A549 treated with AZD2906 at 1 μM for 4 hours (cell line): ENCODE results near the gene OSGIN1. TPM values are rescaled to one million over a fixed set of nuclear protein-coding genes. Genes with fewer than 3 reads are reported as not detected.

Experiments used
- total RNA-seq: library from RNA; stranded (reverse); fragments of 200-300 nt; extraction: Qiagen RNA extraction; gene quantifications from 5 replicates; pipeline ENCODE4 v1.2.3, GENCODE V29; 2022

OSGIN1 gene
- 14.9 to 30.1 TPM (median 16.3 TPM) in 5 replicates for total RNA-seq

DNA sequence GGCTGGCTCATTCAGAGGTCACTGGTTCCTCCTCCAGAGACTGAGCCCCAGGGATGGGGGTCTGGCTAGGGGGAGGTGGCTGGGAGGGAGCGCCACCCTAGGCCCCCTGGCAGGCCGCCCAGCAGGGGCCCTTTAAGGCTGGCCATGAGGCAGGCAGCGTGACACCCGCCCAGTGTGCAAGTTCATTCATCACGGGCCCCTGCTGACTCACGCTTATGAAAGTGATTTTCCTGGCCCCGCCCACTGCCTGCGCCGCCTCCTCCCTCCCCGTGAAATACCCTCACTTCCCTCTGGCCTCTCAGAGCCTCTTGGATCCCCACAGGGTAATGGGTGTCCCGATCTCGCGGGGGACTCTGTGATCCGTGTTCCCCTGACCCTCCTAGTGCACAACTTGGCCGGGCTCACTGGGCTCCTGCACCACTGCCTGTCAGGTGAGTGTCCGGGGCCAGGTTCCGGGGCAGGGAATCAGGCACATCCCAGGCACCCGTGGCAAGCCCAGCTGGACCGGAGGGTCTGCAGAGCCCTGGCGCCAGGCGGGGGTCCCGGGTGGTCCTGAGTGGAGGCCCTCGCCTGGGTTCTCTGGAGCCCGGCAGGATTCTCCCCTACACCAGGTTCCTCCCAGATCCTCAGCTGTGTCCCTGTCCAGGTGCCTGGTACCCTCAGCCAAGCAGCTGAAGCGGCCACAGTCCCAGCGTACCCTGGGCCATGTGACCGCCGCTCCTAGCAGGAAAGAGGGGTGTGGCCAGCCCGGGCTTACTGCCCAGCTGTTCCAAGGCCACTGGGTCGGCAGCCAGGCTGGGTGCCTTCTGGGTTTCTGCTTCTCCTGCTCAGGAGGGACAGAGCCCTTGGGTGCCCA lies at the start of gene OSGIN1:
TSS of gene OSGIN1 (plus strand) at position 301 of the 856 bp plus-strand sequence. CDS start 4,432 bp downstream, outside the sequence.

GRCh38 chr16:83967838-83968305 lies 14.8 kb downstream of the OSGIN1 start, which contains the start of gene NECAB2:
Gene NECAB2 (plus strand): TSS chr16:83968244. CDS start chr16:83968649, 405 bp downstream.

Other genes starting within 250 kb of the OSGIN1 start
- 134 to 189 TPM (median 179 TPM) in 5 replicates for gene HSBP1, start 145.3 kb upstream of the OSGIN1 start, total RNA-seq
- gene MLYCD, start 54.1 kb upstream of the OSGIN1 start, total RNA-seq, result 1.1 to 2.2 TPM (median 1.9 TPM) in 5 replicates
- 1.4 to 3.0 TPM (median 2.6 TPM) in 5 replicates for gene NECAB2, start 15.0 kb downstream of the OSGIN1 start, total RNA-seq
- gene SLC38A8, start 89.6 kb downstream of the OSGIN1 start, total RNA-seq, result 0.09 TPM in 1 of 5 replicates, not detected in the others
- gene MBTPS1, start 163.7 kb downstream of the OSGIN1 start, total RNA-seq, result 39.6 to 45.8 TPM (median 42.6 TPM) in 5 replicates
- 17.5 to 19.9 TPM (median 17.8 TPM) in 5 replicates for gene HSDL1, start 191.9 kb downstream of the OSGIN1 start, total RNA-seq
- gene DNAAF1, start 192.1 kb downstream of the OSGIN1 start, total RNA-seq, result 0.21 to 0.48 TPM (median 0.34 TPM) in 5 replicates
- 20.2 to 32.4 TPM (median 29.6 TPM) in 5 replicates for gene TAF1C, start 233.8 kb downstream of the OSGIN1 start, total RNA-seq
- gene ADAD2, start 237.9 kb downstream of the OSGIN1 start, total RNA-seq, result 0.05 TPM in 1 of 5 replicates, not detected in the others